LNCaP clone FGC (cell line): ENCODE measurements around the gene OLA1.
A peak's percentile ranks its signal among the peaks of the same experiment; 100 is the strongest.
"Not testable (repeated sequence)": the region's sequence is repeated elsewhere in the genome, so short reads cannot be mapped to it uniquely, and the experiment has no call there.

Source experiments
- DNase-seq: peaks from one replicate; pipeline ENCODE4 v3.0.0-alpha.2; 2011; ENCODE audit warnings: low read depth
- H3K4me3 ChIP-seq: 2 replicates; pipeline ENCODE4 v1.5.1; 2011; ENCODE audit warnings: mild to moderate bottlenecking, low read depth, low read length, control low read depth
- TF ChIP-seq, protein P1 (sequence below): IDR thresholded peaks from 2 replicates; pipeline ENCODE4 v1.5.1; 2012; ENCODE audit warnings: mild to moderate bottlenecking; ENCODE audit not compliant: control insufficient read depth, insufficient read depth; ENCODE audit errors: extremely low read depth

The OLA1 gene

DNA sequence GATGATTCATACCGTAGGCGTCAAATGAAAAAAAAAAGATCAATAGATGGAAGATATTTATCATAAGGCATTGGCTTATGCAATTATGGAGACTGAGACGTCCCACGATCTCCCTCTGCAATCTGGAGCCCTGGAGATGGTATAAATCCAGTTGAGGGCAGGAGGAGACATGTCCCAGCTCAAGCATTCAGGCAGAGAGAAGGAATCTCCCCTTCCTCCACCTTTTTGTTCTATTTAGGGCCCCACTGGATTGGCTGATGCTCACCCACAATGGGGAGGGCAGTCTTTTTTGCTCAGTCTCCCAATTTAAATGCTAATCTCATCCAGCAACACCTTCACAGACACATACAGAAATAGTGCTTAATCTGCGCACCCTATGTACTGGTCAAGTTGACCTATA lies 18.0 kb upstream of the OLA1 start:
- H3K4me3 ChIP-seq, result no peak overlapping the region
- TF ChIP-seq, protein P1, sequence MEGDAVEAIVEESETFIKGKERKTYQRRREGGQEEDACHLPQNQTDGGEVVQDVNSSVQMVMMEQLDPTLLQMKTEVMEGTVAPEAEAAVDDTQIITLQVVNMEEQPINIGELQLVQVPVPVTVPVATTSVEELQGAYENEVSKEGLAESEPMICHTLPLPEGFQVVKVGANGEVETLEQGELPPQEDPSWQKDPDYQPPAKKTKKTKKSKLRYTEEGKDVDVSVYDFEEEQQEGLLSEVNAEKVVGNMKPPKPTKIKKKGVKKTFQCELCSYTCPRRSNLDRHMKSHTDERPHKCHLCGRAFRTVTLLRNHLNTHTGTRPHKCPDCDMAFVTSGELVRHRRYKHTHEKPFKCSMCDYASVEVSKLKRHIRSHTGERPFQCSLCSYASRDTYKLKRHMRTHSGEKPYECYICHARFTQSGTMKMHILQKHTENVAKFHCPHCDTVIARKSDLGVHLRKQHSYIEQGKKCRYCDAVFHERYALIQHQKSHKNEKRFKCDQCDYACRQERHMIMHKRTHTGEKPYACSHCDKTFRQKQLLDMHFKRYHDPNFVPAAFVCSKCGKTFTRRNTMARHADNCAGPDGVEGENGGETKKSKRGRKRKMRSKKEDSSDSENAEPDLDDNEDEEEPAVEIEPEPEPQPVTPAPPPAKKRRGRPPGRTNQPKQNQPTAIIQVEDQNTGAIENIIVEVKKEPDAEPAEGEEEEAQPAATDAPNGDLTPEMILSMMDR, result no peak
- DNase-seq, result no peak

DNA sequence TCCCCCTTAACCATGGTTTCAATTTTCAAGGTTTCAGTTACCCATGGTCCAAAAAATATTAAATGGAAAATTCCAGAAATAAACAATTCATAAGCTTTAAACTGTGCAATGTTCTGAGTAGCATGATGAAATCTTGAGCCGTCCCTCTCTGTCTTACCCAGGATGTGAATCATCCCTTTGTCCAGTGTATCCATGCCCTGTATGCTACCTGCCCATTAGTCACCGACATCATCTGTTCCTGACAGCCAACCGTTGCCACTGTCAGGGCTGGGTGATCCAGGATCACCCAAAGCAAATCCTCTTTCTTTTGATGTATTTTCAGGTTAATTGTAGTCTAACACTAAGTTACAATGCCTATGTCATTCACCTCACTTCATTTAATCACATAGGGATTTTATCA lies 15.7 kb upstream of the OLA1 start:
- H3K4me3 ChIP-seq, result no peak overlapping the region
- TF ChIP-seq, protein P1, result no peak
- DNase-seq, result no peak

DNA sequence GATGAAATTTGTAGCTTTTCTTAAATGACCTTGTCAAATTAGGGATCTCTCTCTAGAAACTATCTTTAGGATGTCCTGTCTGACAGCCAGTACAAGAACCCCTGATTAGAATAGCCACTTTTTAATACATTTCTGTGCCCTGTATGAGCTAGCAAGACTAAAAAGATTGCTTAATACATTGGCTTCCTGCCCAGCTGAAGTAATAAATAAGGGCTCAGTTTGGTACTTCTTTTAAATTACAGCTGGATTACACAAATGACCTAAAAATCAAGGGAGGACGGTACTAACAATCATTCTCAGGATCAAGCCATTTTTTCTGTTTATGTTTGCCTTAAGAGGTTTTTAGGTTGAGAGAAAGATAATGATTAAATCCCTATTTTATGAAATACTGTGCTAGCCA lies 11.6 kb upstream of the OLA1 start:
- no peak for DNase-seq
- H3K4me3 ChIP-seq, result no peak overlapping the region
- TF ChIP-seq, protein P1, result no peak

DNA sequence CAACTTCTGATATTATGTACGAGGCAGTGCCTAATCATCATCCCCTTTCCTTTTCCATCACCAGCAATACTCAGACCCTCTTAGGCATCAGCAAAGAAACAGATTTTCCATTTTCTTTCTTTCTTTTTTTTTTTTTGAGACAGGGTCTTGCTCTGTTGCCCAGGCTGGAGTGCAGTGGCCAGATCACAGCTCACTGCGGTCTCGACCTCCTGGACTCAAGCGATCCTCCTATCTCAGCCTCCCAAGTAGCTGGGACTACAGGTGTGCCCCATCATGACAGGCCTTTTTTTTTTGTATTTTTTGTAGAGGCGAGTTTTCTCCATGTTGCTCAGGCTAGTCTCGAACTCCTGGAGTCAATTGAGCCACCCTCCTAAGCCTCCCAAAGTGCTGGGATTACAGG lies 5.9 kb upstream of the OLA1 start:
- H3K4me3 ChIP-seq, result no peak overlapping the region
- TF ChIP-seq, protein P1, result no peak
- DNase-seq, result no peak

DNA sequence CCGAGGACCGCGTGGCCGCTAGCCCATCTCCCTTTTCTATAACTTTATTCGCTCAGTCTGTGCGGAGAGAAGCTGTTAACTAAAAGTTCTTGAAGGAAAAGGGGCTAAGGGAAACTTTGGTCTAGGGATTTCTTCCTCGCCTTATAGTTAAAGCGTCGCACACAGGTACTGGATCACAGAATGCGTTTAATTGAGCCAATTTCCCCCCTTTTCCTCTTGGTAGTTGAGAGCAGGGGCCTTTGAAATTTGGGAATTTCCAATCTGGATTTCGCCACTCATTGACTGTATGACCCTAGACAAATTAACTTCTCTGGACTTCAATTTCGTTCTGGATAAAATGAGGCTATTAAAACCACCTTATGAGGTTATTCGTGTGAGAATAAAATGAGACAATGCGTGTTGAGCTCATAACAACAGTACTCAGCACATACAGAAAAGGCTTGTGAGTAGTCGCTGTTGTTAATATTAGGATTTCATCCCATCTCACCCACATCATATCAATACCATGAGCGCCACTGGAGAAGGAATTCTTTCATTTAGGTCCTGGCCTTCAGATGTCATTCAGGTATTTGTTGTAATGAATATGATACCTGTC lies 763 bp upstream of the OLA1 start:
- no peak for DNase-seq
- TF ChIP-seq, protein P1, result no peak
- peak overlapping the region; percentile 91 for H3K4me3 ChIP-seq

DNA sequence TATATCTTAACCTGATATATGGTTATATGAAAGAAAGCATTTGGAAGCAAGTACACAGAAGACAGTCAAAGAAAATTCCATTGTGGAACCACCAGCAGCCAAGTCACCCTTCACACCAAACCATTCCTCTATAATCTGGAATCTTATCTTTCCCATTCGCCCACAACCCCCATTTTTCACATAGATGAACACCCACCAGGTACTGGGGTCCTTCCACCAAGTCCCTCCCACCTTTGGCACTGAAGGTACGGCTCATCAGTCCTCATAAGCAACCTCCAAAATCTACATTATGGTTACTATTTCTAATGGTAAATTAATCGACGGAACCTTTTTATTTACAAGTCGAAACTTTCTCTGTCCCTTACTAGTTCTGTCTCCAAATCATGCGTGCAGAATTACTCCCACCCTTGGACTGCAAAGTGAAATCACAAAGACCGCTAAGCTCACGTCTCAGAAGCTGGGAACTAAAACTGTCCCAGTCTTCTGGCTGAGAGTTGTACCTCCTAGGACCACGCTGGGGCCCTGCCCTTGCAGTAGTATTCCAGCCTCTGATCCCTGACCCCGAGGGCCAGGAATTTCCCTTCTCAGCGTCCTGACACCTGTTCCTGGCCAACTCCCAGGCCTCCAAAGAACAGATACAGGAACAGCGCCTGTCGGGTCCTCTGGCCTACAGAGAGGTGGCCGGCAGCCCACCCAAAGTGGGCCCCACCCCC lies 702 bp downstream of the OLA1 start:
- DNase-seq, result no peak
- TF ChIP-seq, protein P1, result no peak
- peak overlapping the region; percentile 91 for H3K4me3 ChIP-seq

DNA sequence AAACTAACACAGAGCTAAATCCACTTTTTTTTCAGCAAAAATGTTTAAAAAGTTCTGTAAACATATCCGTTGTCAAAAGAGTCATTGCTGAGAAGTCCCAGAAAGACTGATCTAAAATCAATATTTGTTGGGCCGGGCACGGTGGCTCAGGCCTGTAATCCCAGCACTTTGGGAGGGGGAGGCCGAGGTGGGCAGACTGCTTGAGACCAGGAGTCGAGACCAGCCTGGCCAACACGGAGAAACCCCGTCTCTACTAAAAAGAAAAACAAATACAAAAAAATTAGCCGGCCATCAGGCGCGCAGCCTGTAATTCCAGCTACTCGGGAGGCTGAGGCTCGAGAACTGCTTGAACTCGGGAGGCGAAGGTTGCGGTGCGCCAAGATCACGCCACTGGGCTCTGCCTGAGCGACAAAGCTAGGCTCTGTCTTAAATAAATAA lies 1.4 kb downstream of the OLA1 start:
- peak overlapping the region; percentile 91 for H3K4me3 ChIP-seq
- TF ChIP-seq, protein P1, result no peak
- no peak for DNase-seq

DNA sequence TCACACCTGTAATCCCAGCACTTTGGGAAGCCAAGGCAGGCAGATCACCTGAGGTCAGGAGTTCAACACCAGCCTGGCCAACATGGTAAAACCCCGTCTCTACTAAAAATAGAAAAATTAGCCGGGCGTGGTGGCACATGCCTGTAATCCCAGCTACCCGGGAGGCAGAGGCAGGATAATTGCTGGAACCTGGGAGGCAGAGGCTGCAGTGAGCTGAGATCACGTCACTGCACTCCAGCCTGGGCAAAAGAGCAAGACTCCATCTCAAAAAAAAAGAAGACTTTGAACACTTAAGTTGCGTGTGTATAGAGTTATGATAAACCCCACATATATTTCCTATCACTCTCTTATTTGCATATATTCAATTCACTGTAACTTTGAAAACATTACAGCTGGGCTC lies 2.7 kb downstream of the OLA1 start:
- not testable (repeated sequence) for H3K4me3 ChIP-seq, DNase-seq
